Measurements from ENCODE around the gene ANXA2R. TPM values are rescaled to one million over a fixed set of nuclear protein-coding genes. Genes with fewer than 3 reads are reported as not detected.
A peak's percentile ranks its signal among the peaks of the same experiment; 100 is the strongest.

ANXA2R gene
- total RNA-seq, 1 experiment from 2014 or later: 0.72 TPM

DNA sequence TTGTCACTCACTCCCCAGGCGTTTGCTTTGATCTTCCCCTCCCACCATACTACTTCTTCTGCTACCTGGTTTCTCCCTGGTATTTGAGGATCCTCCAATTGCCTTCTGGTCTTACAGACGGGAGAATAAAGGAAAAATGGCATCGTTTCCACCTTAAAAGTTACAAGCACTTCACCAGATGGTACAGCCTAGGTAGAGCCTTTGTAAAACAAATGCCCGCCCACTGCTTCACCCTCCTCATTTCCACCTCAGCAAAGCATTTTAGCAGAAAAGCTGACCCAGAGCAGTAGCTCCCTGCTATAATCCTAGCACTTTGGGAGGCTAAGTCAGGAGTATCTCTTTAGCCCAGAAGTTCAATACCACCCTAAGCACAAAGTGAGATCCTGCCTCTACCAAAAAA, 5.1 kb upstream of the ANXA2R start (continued):
- TF ChIP-seq, protein P1, sequence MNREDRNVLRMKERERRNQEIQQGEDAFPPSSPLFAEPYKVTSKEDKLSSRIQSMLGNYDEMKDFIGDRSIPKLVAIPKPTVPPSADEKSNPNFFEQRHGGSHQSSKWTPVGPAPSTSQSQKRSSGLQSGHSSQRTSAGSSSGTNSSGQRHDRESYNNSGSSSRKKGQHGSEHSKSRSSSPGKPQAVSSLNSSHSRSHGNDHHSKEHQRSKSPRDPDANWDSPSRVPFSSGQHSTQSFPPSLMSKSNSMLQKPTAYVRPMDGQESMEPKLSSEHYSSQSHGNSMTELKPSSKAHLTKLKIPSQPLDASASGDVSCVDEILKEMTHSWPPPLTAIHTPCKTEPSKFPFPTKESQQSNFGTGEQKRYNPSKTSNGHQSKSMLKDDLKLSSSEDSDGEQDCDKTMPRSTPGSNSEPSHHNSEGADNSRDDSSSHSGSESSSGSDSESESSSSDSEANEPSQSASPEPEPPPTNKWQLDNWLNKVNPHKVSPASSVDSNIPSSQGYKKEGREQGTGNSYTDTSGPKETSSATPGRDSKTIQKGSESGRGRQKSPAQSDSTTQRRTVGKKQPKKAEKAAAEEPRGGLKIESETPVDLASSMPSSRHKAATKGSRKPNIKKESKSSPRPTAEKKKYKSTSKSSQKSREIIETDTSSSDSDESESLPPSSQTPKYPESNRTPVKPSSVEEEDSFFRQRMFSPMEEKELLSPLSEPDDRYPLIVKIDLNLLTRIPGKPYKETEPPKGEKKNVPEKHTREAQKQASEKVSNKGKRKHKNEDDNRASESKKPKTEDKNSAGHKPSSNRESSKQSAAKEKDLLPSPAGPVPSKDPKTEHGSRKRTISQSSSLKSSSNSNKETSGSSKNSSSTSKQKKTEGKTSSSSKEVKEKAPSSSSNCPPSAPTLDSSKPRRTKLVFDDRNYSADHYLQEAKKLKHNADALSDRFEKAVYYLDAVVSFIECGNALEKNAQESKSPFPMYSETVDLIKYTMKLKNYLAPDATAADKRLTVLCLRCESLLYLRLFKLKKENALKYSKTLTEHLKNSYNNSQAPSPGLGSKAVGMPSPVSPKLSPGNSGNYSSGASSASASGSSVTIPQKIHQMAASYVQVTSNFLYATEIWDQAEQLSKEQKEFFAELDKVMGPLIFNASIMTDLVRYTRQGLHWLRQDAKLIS (CRISPR knock-in tag; IDR thresholded peaks at IDR 0.05; ENCODE audit: borderline replicate concordance): no peak
- TF ChIP-seq CREM (CRISPR knock-in tag; IDR thresholded peaks at IDR 0.05): no peak
- TF ChIP-seq, protein P2, sequence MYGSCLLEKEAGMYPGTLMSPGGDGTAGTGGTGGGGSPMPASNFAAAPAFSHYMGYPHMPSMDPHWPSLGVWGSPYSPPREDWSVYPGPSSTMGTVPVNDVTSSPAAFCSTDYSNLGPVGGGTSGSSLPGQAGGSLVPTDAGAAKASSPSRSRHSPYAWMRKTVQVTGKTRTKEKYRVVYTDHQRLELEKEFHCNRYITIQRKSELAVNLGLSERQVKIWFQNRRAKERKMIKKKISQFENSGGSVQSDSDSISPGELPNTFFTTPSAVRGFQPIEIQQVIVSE (CRISPR knock-in tag; IDR thresholded peaks at IDR 0.05; ENCODE audit: borderline replicate concordance): no peak
- TF ChIP-seq RELA (CRISPR knock-in tag; IDR thresholded peaks at IDR 0.05; ENCODE audit: borderline replicate concordance): no peak
- no peak for TF ChIP-seq CREB1 (CRISPR knock-in tag; IDR thresholded peaks at IDR 0.05)
- TF ChIP-seq, protein P3, sequence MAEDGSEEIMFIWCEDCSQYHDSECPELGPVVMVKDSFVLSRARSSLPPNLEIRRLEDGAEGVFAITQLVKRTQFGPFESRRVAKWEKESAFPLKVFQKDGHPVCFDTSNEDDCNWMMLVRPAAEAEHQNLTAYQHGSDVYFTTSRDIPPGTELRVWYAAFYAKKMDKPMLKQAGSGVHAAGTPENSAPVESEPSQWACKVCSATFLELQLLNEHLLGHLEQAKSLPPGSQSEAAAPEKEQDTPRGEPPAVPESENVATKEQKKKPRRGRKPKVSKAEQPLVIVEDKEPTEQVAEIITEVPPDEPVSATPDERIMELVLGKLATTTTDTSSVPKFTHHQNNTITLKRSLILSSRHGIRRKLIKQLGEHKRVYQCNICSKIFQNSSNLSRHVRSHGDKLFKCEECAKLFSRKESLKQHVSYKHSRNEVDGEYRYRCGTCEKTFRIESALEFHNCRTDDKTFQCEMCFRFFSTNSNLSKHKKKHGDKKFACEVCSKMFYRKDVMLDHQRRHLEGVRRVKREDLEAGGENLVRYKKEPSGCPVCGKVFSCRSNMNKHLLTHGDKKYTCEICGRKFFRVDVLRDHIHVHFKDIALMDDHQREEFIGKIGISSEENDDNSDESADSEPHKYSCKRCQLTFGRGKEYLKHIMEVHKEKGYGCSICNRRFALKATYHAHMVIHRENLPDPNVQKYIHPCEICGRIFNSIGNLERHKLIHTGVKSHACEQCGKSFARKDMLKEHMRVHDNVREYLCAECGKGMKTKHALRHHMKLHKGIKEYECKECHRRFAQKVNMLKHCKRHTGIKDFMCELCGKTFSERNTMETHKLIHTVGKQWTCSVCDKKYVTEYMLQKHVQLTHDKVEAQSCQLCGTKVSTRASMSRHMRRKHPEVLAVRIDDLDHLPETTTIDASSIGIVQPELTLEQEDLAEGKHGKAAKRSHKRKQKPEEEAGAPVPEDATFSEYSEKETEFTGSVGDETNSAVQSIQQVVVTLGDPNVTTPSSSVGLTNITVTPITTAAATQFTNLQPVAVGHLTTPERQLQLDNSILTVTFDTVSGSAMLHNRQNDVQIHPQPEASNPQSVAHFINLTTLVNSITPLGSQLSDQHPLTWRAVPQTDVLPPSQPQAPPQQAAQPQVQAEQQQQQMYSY (CRISPR knock-in tag; IDR thresholded peaks at IDR 0.05): no peak

DNA sequence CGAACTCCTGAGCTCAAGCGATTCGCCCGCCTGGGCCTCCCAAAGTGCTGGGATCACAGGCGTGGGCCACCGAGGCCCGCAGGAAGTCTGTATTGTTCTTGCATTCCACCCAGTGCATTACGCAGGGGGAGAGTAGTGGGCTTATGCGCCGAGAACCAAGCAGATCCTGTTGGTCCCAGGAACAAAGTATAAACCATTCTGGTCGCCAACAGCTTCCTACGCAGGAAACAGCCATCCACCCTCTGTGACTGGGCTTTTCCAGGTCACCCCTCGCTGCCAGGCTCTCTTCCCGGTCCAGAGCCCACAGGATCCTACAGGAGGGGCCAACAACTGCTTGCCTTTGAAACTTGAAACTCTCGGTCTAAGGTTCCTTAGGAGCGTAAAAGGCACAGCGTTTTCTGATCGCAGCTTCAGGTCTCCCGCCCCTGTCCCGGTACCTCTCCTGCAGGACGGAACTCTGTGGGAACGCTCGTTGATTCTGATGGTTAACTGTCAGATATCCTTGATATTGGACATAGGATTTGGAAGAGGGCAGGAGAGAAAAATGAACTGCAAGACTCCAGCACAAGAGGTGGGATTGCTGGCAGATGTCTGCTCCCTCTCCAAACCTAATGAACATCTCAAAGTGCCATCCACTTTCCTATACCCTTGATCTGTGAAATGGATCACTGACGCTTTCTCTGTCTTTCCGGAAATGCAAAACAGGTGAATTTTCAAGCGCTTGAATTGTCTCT, 4.2 kb upstream of the ANXA2R start:
- DNase-seq (ENCODE audit: low spot score): peak; percentile 52
- peaks cover 83% of the 10 kb centered on the region for H3K27me3 Mint-ChIP-seq (ENCODE audit: low read depth)
- H3K4me3 Mint-ChIP-seq: peak overlapping the region; percentile 46
- TF ChIP-seq, protein P4, sequence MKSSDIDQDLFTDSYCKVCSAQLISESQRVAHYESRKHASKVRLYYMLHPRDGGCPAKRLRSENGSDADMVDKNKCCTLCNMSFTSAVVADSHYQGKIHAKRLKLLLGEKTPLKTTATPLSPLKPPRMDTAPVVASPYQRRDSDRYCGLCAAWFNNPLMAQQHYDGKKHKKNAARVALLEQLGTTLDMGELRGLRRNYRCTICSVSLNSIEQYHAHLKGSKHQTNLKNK (CRISPR knock-in tag; IDR thresholded peaks at IDR 0.05): no peak
- peak; percentile 34; the same call in 1 of the 2 replicates for TF ChIP-seq HMGA2 (CRISPR knock-in tag; IDR thresholded peaks at IDR 0.05)
- peaks cover under 1% of the 10 kb centered on the region; the same call in 1 of the 2 replicates for H3K36me3 Mint-ChIP-seq
- H3K27ac Mint-ChIP-seq: peak overlapping the region; percentile 48; the same call in 1 of the 2 replicates
- H3K9me3 Mint-ChIP-seq: peaks cover 6% of the 10 kb centered on the region
- CTCF ChIA-PET: interaction anchor here (1.5 to 2.7 kb wide), 2 partner anchors 20 to 62 kb away, joined by 4 to 15 read pairs; no protein-coding TSS in a partner anchor
- ATAC-seq: peak; percentile 32
- peaks cover 45% of the 10 kb centered on the region for H3K4me1 Mint-ChIP-seq
- POLR2A ChIA-PET: no interaction called here

DNA sequence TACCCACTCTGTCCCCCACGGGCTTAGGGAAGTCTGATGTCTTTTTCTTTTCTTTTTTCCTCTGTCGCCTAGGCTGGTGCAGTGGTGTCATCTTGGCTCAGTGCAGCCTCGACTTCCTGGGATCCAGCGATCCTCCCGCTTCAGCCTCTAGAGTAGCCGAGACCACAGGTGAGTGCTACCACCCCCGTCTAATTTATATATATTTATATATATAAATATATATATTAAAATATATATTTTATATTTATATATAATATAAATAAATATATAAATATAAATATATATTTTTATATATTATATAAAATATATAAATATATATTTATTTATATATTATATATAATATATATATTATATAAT, 3.3 kb upstream of the ANXA2R start:
- Mint-ChIP-seq H3K36me3 (no peaks in the 10 kb centered on the region), H3K4me1 (peaks cover 50% of the 10 kb centered on the region), H3K27ac (no peak overlapping the region), H3K9me3 (no peaks in the 10 kb centered on the region), H3K4me3 (peak overlapping the region; percentile 74), H3K27me3 (ENCODE audit: low read depth) (peaks cover 90% of the 10 kb centered on the region)
- TF ChIP-seq OVOL2 (CRISPR knock-in tag; IDR thresholded peaks at IDR 0.05; ENCODE audit: borderline replicate concordance) (no peak), HMGA2 (CRISPR knock-in tag; IDR thresholded peaks at IDR 0.05) (peak; percentile 93), TP53 (CRISPR knock-in tag; IDR thresholded peaks at IDR 0.05) (no peak)
- DNase-seq (ENCODE audit: low spot score) (no peak), ATAC-seq (no peak)
- ChIA-PET POLR2A (no interaction called here), CTCF (no interaction called here)
